T-cell (primary cell): Measurements from ENCODE around the gene ERC2. TPM values are rescaled to one million over a fixed set of nuclear protein-coding genes. Genes with fewer than 3 reads are reported as not detected.

ENCODE experiments used
- ATAC-seq, 4 experiments: fragments of 200-7000 bp in 3 of 4; fragments of 150-1000 bp in 1 of 4; cut with Tn5 transposase; replicated peaks in 1 of 4; 1 replicate in 3 of 4; 2 replicates in 1 of 4; pipeline ENCODE4 v1.10.0; 2021; ENCODE audit warnings: moderate library complexity in 3 of 4, mild to moderate bottlenecking in 2 of 4, moderate number of reproducible peaks in 1 of 4
- CTCF ChIA-PET, 2 donors: fragments of 300-600 bp; sonication (Branson Sonifier 250); formaldehyde crosslinking; loops; one replicate each; lab custom pipeline; 2022; ENCODE audit warnings: antibody characterized with exemption in 2 of 2; lab: Charles Lee
- POLR2A ChIA-PET, 2 donors: fragments of 300-600 bp; sonication (Branson Sonifier 250); formaldehyde crosslinking; loops; one replicate each; lab custom pipeline; 2022; ENCODE audit warnings: antibody characterized with exemption in 2 of 2; lab: Charles Lee
- DNase-seq, 35 experiments: peaks; one replicate each; pipeline versions ENCODE4 v3.0.0 to v3.0.0-alpha.2; 2013 to 2023
- H3K27ac ChIP-seq: one replicate; pipeline ENCODE4 v1.5.1; 2013; ENCODE audit warnings: low read length
- H3K27me3 ChIP-seq, 2 experiments: replicated peaks in 1 of 2; 1 replicate in 1 of 2; 2 replicates in 1 of 2; pipeline versions ENCODE4 v1.6.1 to v1.7.0; 2013; ENCODE audit warnings: low read length in 1 of 2, mixed read lengths in 1 of 2; ENCODE audit not compliant: control insufficient read depth in 2 of 2, insufficient read depth in 2 of 2; ENCODE audit errors: extremely low read depth in 1 of 2
- H3K36me3 ChIP-seq, 2 donors: 1 replicate in 1 of 2; 2 replicates in 1 of 2; pipeline versions ENCODE4 v1.6.1 to v1.7.0; 2013; ENCODE audit warnings: low read length in 1 of 2; ENCODE audit not compliant: control insufficient read depth in 2 of 2, insufficient read depth in 1 of 2; ENCODE audit errors: extremely low read depth in 1 of 2
- H3K4me1 ChIP-seq, 2 experiments: 1 replicate in 1 of 2; 2 replicates in 1 of 2; pipeline versions ENCODE4 v1.6.1 to v1.7.0; 2013; ENCODE audit warnings: low read length in 2 of 2, mixed read lengths in 1 of 2; ENCODE audit not compliant: insufficient read depth in 2 of 2, control insufficient read depth in 1 of 2; ENCODE audit errors: extremely low read depth in 1 of 2
- H3K4me3 ChIP-seq, 2 donors: 1 replicate in 1 of 2; 2 replicates in 1 of 2; pipeline versions ENCODE4 v1.5.1 to v1.7.0; 2013; ENCODE audit warnings: mild to moderate bottlenecking in 2 of 2, low read length in 1 of 2, moderate library complexity in 1 of 2; ENCODE audit not compliant: control insufficient read depth in 1 of 2; ENCODE audit errors: extremely low read depth in 1 of 2
- H3K9me3 ChIP-seq: 2 replicates; pipeline ENCODE4 v1.7.0; 2013
- H3K27ac Mint-ChIP-seq, 2 donors: one replicate each; pipeline ENCODE4 v1.8.0; 2020 to 2021; ENCODE audit warnings: mild to moderate bottlenecking in 2 of 2, mixed read lengths in 2 of 2
- H3K27me3 Mint-ChIP-seq, 2 donors: one replicate each; pipeline ENCODE4 v1.8.0; 2021 to 2022; ENCODE audit warnings: mixed read lengths in 2 of 2
- H3K36me3 Mint-ChIP-seq: one replicate; pipeline ENCODE4 v1.8.0; 2021; ENCODE audit warnings: mixed read lengths
- H3K4me1 Mint-ChIP-seq, 3 donors: one replicate each; pipeline ENCODE4 v1.8.0; 2020 to 2022; ENCODE audit warnings: mixed read lengths in 3 of 3, mild to moderate bottlenecking in 1 of 3
- H3K4me3 Mint-ChIP-seq, 3 donors: one replicate each; pipeline ENCODE4 v1.8.0; 2020 to 2022; ENCODE audit warnings: mild to moderate bottlenecking in 3 of 3, mixed read lengths in 3 of 3, moderate library complexity in 3 of 3
- H3K9me3 Mint-ChIP-seq, 3 donors: one replicate each; pipeline ENCODE4 v1.8.0; 2020 to 2022; ENCODE audit warnings: mixed read lengths in 3 of 3
- WGBS: methylation state at CpG from one replicate; pipeline ENCODE4 v1.1.5; 2013; ENCODE audit warnings: missing lambda C conversion rate; ENCODE audit not compliant: insufficient coverage; 5-methylcytosine and 5-hydroxymethylcytosine counted together
- total RNA-seq, 35 experiments: library from RNA in 6 of 35; stranded (reverse) in 6 of 35; fragments of 120-200 nt in 1 of 35; gene quantifications; one replicate each; pipeline versions ENCODE4 v1.2.1 to v1.2.4 and lab custom pipeline; 2013 to 2026

ERC2 gene
- total RNA-seq, 5 donors from 2014 or later (not counting 1 experiment from before 2014, with no cell fraction given) = not detected

- no peaks in the 10 kb centered on the region for H3K36me3 Mint-ChIP-seq
- no peak for ATAC-seq
- no peaks in the 10 kb centered on the region for H3K9me3 Mint-ChIP-seq
- H3K4me1 Mint-ChIP-seq = no peaks in the 10 kb centered on the region
- WGBS = 75% methylated on average over 2 of the region's 5 CpGs
- H3K36me3 ChIP-seq = no peaks in the 10 kb centered on the region
- no peak overlapping the region for H3K27ac ChIP-seq
- no peak overlapping the region for H3K4me3 ChIP-seq
- peaks cover 14 to 31% of the 10 kb centered on the region in 2 donors for H3K27me3 Mint-ChIP-seq
- H3K27ac Mint-ChIP-seq = no peak overlapping the region
- H3K4me1 ChIP-seq = no peaks in the 10 kb centered on the region
- H3K4me3 Mint-ChIP-seq = no peak overlapping the region
- DNase-seq = no peak
- ChIA-PET CTCF (no interaction called here), POLR2A (interaction anchor here in 1 of 2 donors (0.6 kb wide), 1 partner anchor 10 kb away, joined by 3 read pairs; no protein-coding TSS in a partner anchor)
- H3K27me3 ChIP-seq = no peaks in the 10 kb centered on the region
- no peaks in the 10 kb centered on the region for H3K9me3 ChIP-seq
Observed at GRCh38 chr3:56423661-56424099, 44.6 kb downstream of the ERC2 start.

GRCh38 chr3:56422316-56422715 lies 46.0 kb downstream of the ERC2 start:
- Mint-ChIP-seq H3K4me1 (no peaks in the 10 kb centered on the region), H3K4me3 (no peak overlapping the region), H3K36me3 (no peaks in the 10 kb centered on the region), H3K27me3 (peaks cover 8 to 28% of the 10 kb centered on the region in 2 donors), H3K27ac (no peak overlapping the region), H3K9me3 (no peaks in the 10 kb centered on the region)
- no peak for ATAC-seq
- no peak overlapping the region for H3K27ac ChIP-seq
- no peaks in the 10 kb centered on the region for H3K9me3 ChIP-seq
- H3K4me3 ChIP-seq = no peak overlapping the region
- CTCF ChIA-PET = no interaction called here
- no peaks in the 10 kb centered on the region for H3K4me1 ChIP-seq
- WGBS = 71% methylated on average over 2 of the region's 2 CpGs
- no peaks in the 10 kb centered on the region for H3K36me3 ChIP-seq
- no peaks in the 10 kb centered on the region for H3K27me3 ChIP-seq
- POLR2A ChIA-PET = no interaction called here
- DNase-seq = no peak

GRCh38 chr3:56421205-56421604 lies 47.1 kb downstream of the ERC2 start:
- DNase-seq (no peak), ATAC-seq (no peak)
- Histone ChIP-seq H3K36me3 (no peaks in the 10 kb centered on the region), H3K27ac (no peak overlapping the region), H3K9me3 (no peaks in the 10 kb centered on the region), H3K4me3 (no peak overlapping the region), H3K27me3 (no peaks in the 10 kb centered on the region), H3K4me1 (no peaks in the 10 kb centered on the region)
- Mint-ChIP-seq H3K36me3 (no peaks in the 10 kb centered on the region), H3K27ac (no peak overlapping the region), H3K9me3 (peaks cover 0 to 3% (median 0%) of the 10 kb centered on the region in 3 donors), H3K27me3 (peaks cover 9 to 27% of the 10 kb centered on the region in 2 donors), H3K4me3 (no peak overlapping the region), H3K4me1 (no peaks in the 10 kb centered on the region)
- ChIA-PET CTCF (no interaction called here), POLR2A (no interaction called here)
- WGBS = 76% methylated on average over 4 of the region's 5 CpGs

- Histone ChIP-seq H3K27ac (no peak overlapping the region), H3K36me3 (no peaks in the 10 kb centered on the region), H3K27me3 (peaks cover 0 to 5% of the 10 kb centered on the region in 2 experiments), H3K9me3 (no peaks in the 10 kb centered on the region), H3K4me1 (no peaks in the 10 kb centered on the region), H3K4me3 (no peak overlapping the region)
- Mint-ChIP-seq H3K9me3 (peaks cover 0 to 3% (median 0%) of the 10 kb centered on the region in 3 donors), H3K4me3 (no peak overlapping the region), H3K27me3 (peaks cover 9 to 22% of the 10 kb centered on the region in 2 donors), H3K4me1 (no peaks in the 10 kb centered on the region), H3K36me3 (no peaks in the 10 kb centered on the region), H3K27ac (no peak overlapping the region)
- CTCF ChIA-PET = no interaction called here
- no peak for ATAC-seq
- POLR2A ChIA-PET = no interaction called here
- WGBS = no CpG with 5 or more reads among the region's 3 CpGs
- no peak for DNase-seq
Observed at GRCh38 chr3:56415652-56416051, 52.6 kb downstream of the ERC2 start.

- WGBS = 35% methylated on average over 2 of the region's 2 CpGs
- ATAC-seq (no peak), DNase-seq (no peak)
- Histone ChIP-seq H3K4me3 (no peak overlapping the region), H3K9me3 (no peaks in the 10 kb centered on the region), H3K36me3 (no peaks in the 10 kb centered on the region), H3K27me3 (peaks cover 0 to 5% of the 10 kb centered on the region in 2 experiments), H3K27ac (no peak overlapping the region), H3K4me1 (no peaks in the 10 kb centered on the region)
- Mint-ChIP-seq H3K4me1 (no peaks in the 10 kb centered on the region), H3K36me3 (no peaks in the 10 kb centered on the region), H3K4me3 (no peak overlapping the region), H3K27ac (no peak overlapping the region), H3K27me3 (peaks cover 7 to 29% of the 10 kb centered on the region in 2 donors), H3K9me3 (peaks cover 0 to 3% (median 0%) of the 10 kb centered on the region in 3 donors)
- ChIA-PET POLR2A (no interaction called here), CTCF (no interaction called here)
Observed at GRCh38 chr3:56413911-56414310, 54.4 kb downstream of the ERC2 start.

GRCh38 chr3:56411166-56411565 lies 57.1 kb downstream of the ERC2 start:
- no peaks in the 10 kb centered on the region for H3K9me3 ChIP-seq
- ChIA-PET POLR2A (no interaction called here), CTCF (no interaction called here)
- DNase-seq (no peak), ATAC-seq (no peak)
- Mint-ChIP-seq H3K9me3 (no peaks in the 10 kb centered on the region), H3K4me1 (no peaks in the 10 kb centered on the region), H3K4me3 (no peak overlapping the region), H3K27me3 (peaks cover 13 to 41% of the 10 kb centered on the region in 2 donors), H3K27ac (no peak overlapping the region), H3K36me3 (no peaks in the 10 kb centered on the region)
- peaks cover 0 to 8% of the 10 kb centered on the region in 2 experiments for H3K27me3 ChIP-seq
- no peak overlapping the region for H3K4me3 ChIP-seq
- no peak overlapping the region for H3K27ac ChIP-seq
- no peaks in the 10 kb centered on the region for H3K36me3 ChIP-seq
- H3K4me1 ChIP-seq = no peaks in the 10 kb centered on the region
- no CpG with 5 or more reads among the region's 5 CpGs for WGBS

- Histone ChIP-seq H3K4me1 (no peaks in the 10 kb centered on the region), H3K4me3 (no peak overlapping the region), H3K36me3 (no peaks in the 10 kb centered on the region), H3K9me3 (no peaks in the 10 kb centered on the region), H3K27ac (no peak overlapping the region), H3K27me3 (peaks cover 0 to 8% of the 10 kb centered on the region in 2 experiments)
- no peaks in the 10 kb centered on the region for H3K4me1 Mint-ChIP-seq
- ChIA-PET CTCF (no interaction called here), POLR2A (no interaction called here)
- ATAC-seq (no peak), DNase-seq (no peak)
- no peaks in the 10 kb centered on the region for H3K36me3 Mint-ChIP-seq
- H3K27ac Mint-ChIP-seq = no peak overlapping the region
- no peak overlapping the region for H3K4me3 Mint-ChIP-seq
- peaks cover 13 to 41% of the 10 kb centered on the region in 2 donors for H3K27me3 Mint-ChIP-seq
- H3K9me3 Mint-ChIP-seq = no peaks in the 10 kb centered on the region
Observed at GRCh38 chr3:56410576-56410975, 57.7 kb downstream of the ERC2 start.
